ENCODE data around the gene HOXB8. TPM values are rescaled to one million over a fixed set of nuclear protein-coding genes. Genes with fewer than 3 reads are reported as not detected.

Gene HOXB8
- total RNA-seq, 2 donors from 2014 or later, result 0.09 to 0.97 TPM

DNA sequence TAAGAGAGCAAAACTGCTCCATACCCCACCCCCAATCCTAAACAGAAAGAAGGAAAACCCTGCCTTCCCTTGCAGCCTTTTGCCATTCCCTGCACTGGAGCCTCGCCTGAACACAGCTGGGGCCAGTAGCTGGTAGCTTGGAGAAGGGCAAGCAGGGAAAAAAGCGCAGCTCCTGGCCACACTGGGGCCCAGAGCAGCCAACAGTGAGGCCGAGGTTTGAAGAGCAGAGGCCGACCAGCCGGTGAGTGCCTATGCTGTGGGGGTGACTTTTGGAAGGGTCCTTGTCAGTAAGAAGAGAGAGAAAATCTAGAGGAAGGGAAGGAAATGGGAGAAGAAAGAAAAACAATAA is 14.3 kb upstream of the HOXB8 start:
- TF ChIP-seq POLR2AphosphoS5 (IDR thresholded peaks at IDR 0.05) (no peak), POLR2A (IDR thresholded peaks at IDR 0.05) (no peak)
- TF ChIP-seq, protein P1, sequence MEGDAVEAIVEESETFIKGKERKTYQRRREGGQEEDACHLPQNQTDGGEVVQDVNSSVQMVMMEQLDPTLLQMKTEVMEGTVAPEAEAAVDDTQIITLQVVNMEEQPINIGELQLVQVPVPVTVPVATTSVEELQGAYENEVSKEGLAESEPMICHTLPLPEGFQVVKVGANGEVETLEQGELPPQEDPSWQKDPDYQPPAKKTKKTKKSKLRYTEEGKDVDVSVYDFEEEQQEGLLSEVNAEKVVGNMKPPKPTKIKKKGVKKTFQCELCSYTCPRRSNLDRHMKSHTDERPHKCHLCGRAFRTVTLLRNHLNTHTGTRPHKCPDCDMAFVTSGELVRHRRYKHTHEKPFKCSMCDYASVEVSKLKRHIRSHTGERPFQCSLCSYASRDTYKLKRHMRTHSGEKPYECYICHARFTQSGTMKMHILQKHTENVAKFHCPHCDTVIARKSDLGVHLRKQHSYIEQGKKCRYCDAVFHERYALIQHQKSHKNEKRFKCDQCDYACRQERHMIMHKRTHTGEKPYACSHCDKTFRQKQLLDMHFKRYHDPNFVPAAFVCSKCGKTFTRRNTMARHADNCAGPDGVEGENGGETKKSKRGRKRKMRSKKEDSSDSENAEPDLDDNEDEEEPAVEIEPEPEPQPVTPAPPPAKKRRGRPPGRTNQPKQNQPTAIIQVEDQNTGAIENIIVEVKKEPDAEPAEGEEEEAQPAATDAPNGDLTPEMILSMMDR (IDR thresholded peaks at IDR 0.05), result no peak
- H3K4me1 ChIP-seq (replicated peaks), result peaks cover 9% of the 10 kb centered on the region
- no peaks in the 10 kb centered on the region for H3K36me3 ChIP-seq
- 58% methylated on average over 5 of the region's 5 CpGs for WGBS
- intact Hi-C loops (cut with DNase I), result no loop called here
- H3K4me3 ChIP-seq, result no peak overlapping the region
- DNase-seq (ENCODE audit: low spot score), result no peak
- H3K9me3 ChIP-seq, result no peaks in the 10 kb centered on the region
- no peak overlapping the region for H3K27ac ChIP-seq
- H3K27me3 ChIP-seq (replicated peaks; ENCODE audit: insufficient read depth), result peaks cover 52% of the 10 kb centered on the region

DNA sequence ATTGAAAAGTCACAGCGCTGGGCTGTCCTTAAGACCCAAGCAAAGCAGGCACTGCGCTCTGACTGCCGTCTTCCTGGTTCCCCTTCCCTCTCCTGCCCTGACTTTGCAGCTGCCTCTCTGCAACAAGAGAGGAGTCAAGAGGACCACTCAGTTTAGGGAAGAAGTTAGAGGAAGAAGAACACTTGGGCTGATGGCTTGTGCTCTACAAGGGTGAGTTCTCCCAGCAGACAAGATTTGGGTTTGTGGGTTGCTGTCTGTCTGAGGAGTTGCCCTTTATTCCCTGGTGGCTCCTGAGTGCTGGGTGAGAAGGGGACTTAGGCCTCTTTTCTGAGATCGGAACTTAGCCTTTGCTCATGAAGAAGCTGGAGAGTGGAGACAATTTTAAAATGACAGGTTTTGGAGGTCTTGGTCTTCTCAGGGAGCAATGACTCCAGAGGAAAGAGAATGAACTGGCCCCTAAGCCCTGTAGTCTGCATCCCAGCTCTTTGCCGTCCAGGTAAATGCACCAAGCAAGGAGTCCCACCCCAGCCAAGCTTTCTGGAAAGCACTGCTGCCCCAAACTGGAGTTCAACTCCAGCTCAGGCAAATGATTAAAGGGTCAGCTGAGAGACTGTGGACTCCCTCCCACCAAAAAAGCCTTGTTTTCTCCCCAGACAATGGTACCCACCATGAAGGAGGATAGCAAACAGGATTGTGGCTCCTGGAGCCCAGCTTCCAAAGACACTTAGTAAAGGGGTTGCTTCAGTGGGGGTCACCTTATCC is 13.7 kb upstream of the HOXB8 start:
- TF ChIP-seq POLR2AphosphoS5 (IDR thresholded peaks at IDR 0.05) (no peak), POLR2A (IDR thresholded peaks at IDR 0.05) (no peak)
- TF ChIP-seq, protein P1 (IDR thresholded peaks at IDR 0.05), result no peak
- Histone ChIP-seq H3K4me1 (replicated peaks) (peaks cover 9% of the 10 kb centered on the region), H3K27me3 (replicated peaks; ENCODE audit: insufficient read depth) (peaks cover 47% of the 10 kb centered on the region), H3K9me3 (no peaks in the 10 kb centered on the region), H3K27ac (no peak overlapping the region), H3K4me3 (no peak overlapping the region), H3K36me3 (no peaks in the 10 kb centered on the region)
- no peak for DNase-seq (ENCODE audit: low spot score)
- 44% methylated on average over 5 of the region's 5 CpGs for WGBS
- intact Hi-C loops (cut with DNase I), result no loop called here

DNA sequence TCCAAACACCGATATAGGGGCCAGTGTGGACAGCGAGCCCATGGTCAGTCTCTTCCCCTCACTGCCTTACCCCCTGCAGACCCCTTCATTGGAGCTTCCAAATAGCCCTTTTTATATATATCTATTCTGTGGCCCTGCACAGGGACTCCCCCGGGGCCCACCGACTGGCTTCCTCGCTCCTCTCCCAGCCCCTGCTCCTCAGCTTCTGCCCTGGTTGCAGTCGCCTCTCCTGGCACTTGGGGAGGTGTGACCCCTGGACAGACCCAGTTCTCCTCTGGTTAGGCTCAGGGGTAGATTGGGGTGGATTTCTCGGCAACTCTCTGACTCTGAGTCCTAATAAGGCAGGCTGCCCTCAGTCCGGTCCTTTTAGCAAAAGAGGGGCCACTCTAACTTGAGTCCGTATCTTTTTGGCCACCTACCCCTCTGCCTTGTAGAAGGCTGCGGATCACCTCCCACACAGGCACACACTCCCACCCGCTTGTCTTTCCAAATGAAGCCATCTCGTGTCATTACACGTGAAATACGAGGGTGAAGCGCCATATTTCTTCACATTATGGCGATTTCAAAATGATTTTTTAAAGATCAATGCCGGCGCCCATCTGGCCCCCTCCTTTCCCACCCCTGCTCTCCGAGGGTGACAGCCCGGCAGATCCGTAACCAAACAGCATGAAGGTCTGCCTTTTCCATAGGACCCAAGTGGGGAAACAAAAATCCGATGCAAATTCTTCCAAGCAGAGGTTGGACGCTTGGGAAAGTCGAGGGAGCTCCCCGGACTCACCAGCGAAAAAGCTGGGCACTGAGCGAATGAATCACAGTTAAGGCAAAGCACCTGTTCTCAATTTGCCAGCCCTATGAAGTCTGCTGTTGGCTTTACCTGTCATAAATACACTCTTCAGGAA is 12.8 kb upstream of the HOXB8 start:
- Histone ChIP-seq H3K36me3 (no peaks in the 10 kb centered on the region), H3K27ac (no peak overlapping the region), H3K9me3 (no peaks in the 10 kb centered on the region), H3K4me1 (replicated peaks) (peaks cover 9% of the 10 kb centered on the region), H3K4me3 (no peak overlapping the region), H3K27me3 (replicated peaks; ENCODE audit: insufficient read depth) (peaks cover 48% of the 10 kb centered on the region)
- intact Hi-C loops (cut with DNase I), result no loop called here
- no peak for DNase-seq (ENCODE audit: low spot score)
- TF ChIP-seq, protein P1 (IDR thresholded peaks at IDR 0.05), result no peak
- TF ChIP-seq POLR2AphosphoS5 (IDR thresholded peaks at IDR 0.05) (no peak), POLR2A (IDR thresholded peaks at IDR 0.05) (no peak)
- 21% methylated on average over 27 of the region's 27 CpGs for WGBS

DNA sequence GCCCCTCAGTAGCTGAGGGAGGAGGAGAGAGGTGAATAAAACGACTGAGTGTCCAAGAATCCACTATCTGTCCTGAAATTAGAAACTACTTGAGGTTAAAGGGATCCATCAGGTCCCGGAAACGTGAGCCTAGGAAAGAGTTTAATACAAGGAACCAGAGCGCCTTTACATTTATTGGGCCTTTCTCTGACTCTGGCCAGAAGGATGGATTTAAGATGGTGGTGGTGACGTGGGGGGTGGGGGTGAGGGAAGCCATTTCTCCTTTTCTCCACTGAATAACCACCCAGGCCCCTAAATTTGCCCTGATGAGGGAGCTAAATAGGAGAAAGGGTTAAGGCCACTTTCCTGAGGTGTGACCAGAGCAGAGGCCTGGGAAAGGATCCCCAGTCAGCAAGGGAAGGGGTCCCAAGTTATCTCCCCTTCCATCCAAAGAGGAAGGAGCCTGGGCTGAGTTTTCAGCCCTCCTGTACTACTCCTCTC is 12.1 kb upstream of the HOXB8 start:
- H3K36me3 ChIP-seq, result no peaks in the 10 kb centered on the region
- no peak overlapping the region for H3K27ac ChIP-seq
- H3K4me3 ChIP-seq, result no peak overlapping the region
- no peak for DNase-seq (ENCODE audit: low spot score)
- peaks cover 56% of the 10 kb centered on the region for H3K27me3 ChIP-seq (replicated peaks; ENCODE audit: insufficient read depth)
- intact Hi-C loops (cut with DNase I), result no loop called here
- WGBS, result 13% methylated on average over 5 of the region's 5 CpGs
- TF ChIP-seq POLR2AphosphoS5 (IDR thresholded peaks at IDR 0.05), result no peak
- TF ChIP-seq POLR2A (IDR thresholded peaks at IDR 0.05), result no peak
- TF ChIP-seq, protein P1 (IDR thresholded peaks at IDR 0.05), result no peak
- peaks cover 9% of the 10 kb centered on the region for H3K4me1 ChIP-seq (replicated peaks)
- no peaks in the 10 kb centered on the region for H3K9me3 ChIP-seq

All from prostate gland (tissue), 2 donors.